Mucosa of descending colon (tissue), 3 donors: Measurements from ENCODE around the gene RPTOR. TPM values are rescaled to one million over a fixed set of nuclear protein-coding genes. Genes with fewer than 3 reads are reported as not detected.

Source experiments
- ATAC-seq: fragments of 200-7000 bp; cut with Tn5 transposase; one replicate; pipeline ENCODE4 v1.9.1; 2020; ENCODE audit warnings: mild to moderate bottlenecking, moderate library complexity
- DNase-seq, 3 donors: peaks; one replicate each; pipeline ENCODE4 v3.0.0-alpha.2; 2020
- H3K36me3 ChIP-seq: fragments of 200-600 bp; one replicate; pipeline ENCODE4 v1.8.0; 2021; ENCODE audit warnings: low read depth, mild to moderate bottlenecking
- H3K4me1 ChIP-seq: fragments of 200-600 bp; one replicate; pipeline ENCODE4 v1.8.0; 2021; ENCODE audit warnings: low read depth, mild to moderate bottlenecking
- H3K4me3 ChIP-seq: fragments of 200-600 bp; one replicate; pipeline ENCODE4 v1.8.0; 2021; ENCODE audit warnings: mild to moderate bottlenecking
- H3K9me3 ChIP-seq: fragments of 200-600 bp; one replicate; pipeline ENCODE4 v1.8.0; 2021; ENCODE audit warnings: mild to moderate bottlenecking
- CTCF ChIP-seq: fragments of 200-600 bp; IDR thresholded peaks from one replicate; pipeline ENCODE4 v1.8.0; 2022; ENCODE audit warnings: antibody characterized with exemption, mild to moderate bottlenecking
- intact Hi-C, 2 donors: fragments of 100-400 bp; cut with DNase I in 1 of 2; cut with micrococcal nuclease in 1 of 2; formaldehyde crosslinking; loops; one replicate each; pipeline versions ENCODE4 v1.11.0 to v1.11.1; 2022; cut with DNase I, micrococcal nuclease
- total RNA-seq, 3 donors: library from RNA; stranded (reverse); fragmentation: NEBNext Ultra II Directional in 2 of 3; extraction: Animal tissue kit (Norgen Biotek cat#: 25700) in 2 of 3; gene quantifications; one replicate each; pipeline versions ENCODE4 v1.2.1 to v1.2.4, GENCODE V29; 2021 to 2023
- donor health status: DM: no; HTN: no; CAD: no; lungs with moderate emphysema.
- donor health status: DM: no; HTN: no; CAD: no.
- donor health status: DM: no; HTN: yes; CAD: no.

The RPTOR gene
- total RNA-seq, 3 donors from 2014 or later: 30.5 to 44.4 (median 37.2) TPM

GRCh38 chr17:80753685-80754345 is 209.2 kb downstream of the RPTOR start:
- DNase-seq (no peak), ATAC-seq (no peak)
- Histone ChIP-seq H3K4me1 (no peaks in the 10 kb centered on the region), H3K36me3 (no peaks in the 10 kb centered on the region), H3K9me3 (no peaks in the 10 kb centered on the region), H3K4me3 (no peak overlapping the region)
- intact Hi-C loops: no loop called here
- TF ChIP-seq CTCF: no peak

- H3K9me3 ChIP-seq: no peaks in the 10 kb centered on the region
- no peak for ATAC-seq
Measured at GRCh38 chr17:80754846-80755245, 210.2 kb downstream of the RPTOR start.

GRCh38 chr17:80755650-80756405 is 211.2 kb downstream of the RPTOR start:
- Histone ChIP-seq H3K9me3 (no peaks in the 10 kb centered on the region), H3K4me1 (peaks cover 10% of the 10 kb centered on the region), H3K36me3 (no peaks in the 10 kb centered on the region), H3K4me3 (no peak overlapping the region)
- no peak for TF ChIP-seq CTCF
- ATAC-seq (no peak), DNase-seq (no peak)
- intact Hi-C loops: no loop called here

More at GRCh38 chr17:80754846-80755245, 210.2 kb downstream of the RPTOR start:
- H3K4me1 ChIP-seq: peaks cover 2% of the 10 kb centered on the region
- H3K4me3 ChIP-seq: no peak overlapping the region
- TF ChIP-seq CTCF: no peak
- intact Hi-C loops: no loop called here
- H3K36me3 ChIP-seq: no peaks in the 10 kb centered on the region
- DNase-seq: no peak

GRCh38 chr17:80758481-80759376 is 214.1 kb downstream of the RPTOR start:
- peaks cover 12% of the 10 kb centered on the region for H3K4me1 ChIP-seq
- no peak overlapping the region for H3K4me3 ChIP-seq
- TF ChIP-seq CTCF: no peak
- H3K9me3 ChIP-seq: no peaks in the 10 kb centered on the region
- ATAC-seq: no peak
- DNase-seq: no peak
- peaks cover 3% of the 10 kb centered on the region for H3K36me3 ChIP-seq
- intact Hi-C loops: no loop called here

- no peak for TF ChIP-seq CTCF
- Histone ChIP-seq H3K4me3 (no peak overlapping the region), H3K9me3 (no peaks in the 10 kb centered on the region), H3K36me3 (peaks cover 3% of the 10 kb centered on the region), H3K4me1 (peaks cover 12% of the 10 kb centered on the region)
- intact Hi-C loops: no loop called here
- DNase-seq (no peak), ATAC-seq (no peak)
Measured at GRCh38 chr17:80759377-80759673, 214.7 kb downstream of the RPTOR start.
